ENCODE results near the gene WNT7B.

The WNT7B gene

GRCh38 chr22:45995405-45996101 lies 18.6 kb upstream of the WNT7B start:
- no peak for DNase-seq (ENCODE audit: low read depth in 2 of 2)

GRCh38 chr22:45994491-45995404 lies 17.8 kb upstream of the WNT7B start:
- DNase-seq (ENCODE audit: low read depth in 2 of 2), result no peak

- DNase-seq (ENCODE audit: low read depth in 2 of 2), result no peak
Measured at GRCh38 chr22:45993841-45994240, 16.9 kb upstream of the WNT7B start.

GRCh38 chr22:45993143-45993692 lies 16.3 kb upstream of the WNT7B start:
- DNase-seq (ENCODE audit: low read depth in 2 of 2), result no peak

- no peak for DNase-seq (ENCODE audit: low read depth in 2 of 2)
Measured at GRCh38 chr22:45992737-45993136, 15.8 kb upstream of the WNT7B start.

- DNase-seq (ENCODE audit: low read depth in 2 of 2), result no peak
Measured at GRCh38 chr22:45991098-45991497, 14.1 kb upstream of the WNT7B start.

GRCh38 chr22:45987136-45987861 lies 10.3 kb upstream of the WNT7B start:
- no peak for DNase-seq (ENCODE audit: low read depth in 2 of 2)

GRCh38 chr22:45984316-45984916 lies 7.5 kb upstream of the WNT7B start:
- DNase-seq (ENCODE audit: low read depth in 2 of 2), result no peak

- no peak for DNase-seq (ENCODE audit: low read depth in 2 of 2)
Measured at GRCh38 chr22:45983797-45984196, 6.8 kb upstream of the WNT7B start.

- DNase-seq (ENCODE audit: low read depth in 2 of 2), result no peak
Measured at GRCh38 chr22:45980761-45981160, 3.8 kb upstream of the WNT7B start.

- no peak for DNase-seq (ENCODE audit: low read depth in 2 of 2)
Measured at GRCh38 chr22:45980268-45980570, 3.3 kb upstream of the WNT7B start.

GRCh38 chr22:45978275-45978713 lies 1.3 kb upstream of the WNT7B start:
- DNase-seq (ENCODE audit: low read depth in 2 of 2), result no peak

- no peak for DNase-seq (ENCODE audit: low read depth in 2 of 2)
Measured at GRCh38 chr22:45977551-45978274, 751 bp upstream of the WNT7B start.

GRCh38 chr22:45976254-45977002 lies 534 bp downstream of the WNT7B start:
- DNase-seq (ENCODE audit: low read depth in 2 of 2), result no peak

GRCh38 chr22:45975164-45976161 lies 1.5 kb downstream of the WNT7B start:
- DNase-seq (ENCODE audit: low read depth in 2 of 2), result no peak

GRCh38 chr22:45974498-45974897 lies 2.5 kb downstream of the WNT7B start:
- no peak for DNase-seq (ENCODE audit: low read depth in 2 of 2)

GRCh38 chr22:45972889-45973253 lies 4.1 kb downstream of the WNT7B start:
- DNase-seq (ENCODE audit: low read depth in 2 of 2), result no peak

- no peak for DNase-seq (ENCODE audit: low read depth in 2 of 2)
Measured at GRCh38 chr22:45972091-45972888, 4.7 kb downstream of the WNT7B start.

All from fibroblast of skin of left quadriceps (primary cell).